ENCODE measurements around the gene PNMA8B.

Gene PNMA8B

GRCh38 chr19:46495786-46496099 lies at the start of gene PNMA8B:
Gene PNMA8B (minus strand): TSS chr19:46495867. CDS start chr19:46495465, 402 bp downstream.
- H3K4me1 ChIP-seq, result peaks cover 52 to 81% (median 71%) of the 10 kb centered on the region in 10 experiments
- no peaks in the 10 kb centered on the region for H4K20me1 ChIP-seq
- no peaks in the 10 kb centered on the region for H3K36me3 ChIP-seq
- H3K27me3 ChIP-seq, result peaks cover 43 to 54% (median 53%) of the 10 kb centered on the region in 11 experiments
- H3K4me2 ChIP-seq, result peak within 1 kb of the TSS in 8 of 11 experiments; percentile 87 to 98 (median 92); a peak in 15 of 22 replicates
- no peak within 1 kb of the TSS for H3K4me3 ChIP-seq
- no peaks in the 10 kb centered on the region for H3K9me3 ChIP-seq (replicated peaks in 1 of 11)
- TF ChIP-seq Cebpa-rat (IDR thresholded peaks at IDR 0.05), result no peak
- H3K9ac ChIP-seq, result no peak within 1 kb of the TSS
- no peak within 1 kb of the TSS; a peak in 2 of 22 replicates for H3K27ac ChIP-seq

- no peak overlapping the region for H3K9ac ChIP-seq
- H3K27me3 ChIP-seq, result no peaks in the 10 kb centered on the region
- no peak for TF ChIP-seq Cebpa-rat (IDR thresholded peaks at IDR 0.05)
- peaks cover 20 to 30% (median 25%) of the 10 kb centered on the region in 11 experiments for H3K9me3 ChIP-seq (replicated peaks in 1 of 11)
- H3K4me2 ChIP-seq, result peak overlapping the region in 2 of 11 experiments; percentile 16 to 35; a peak in 5 of 22 replicates
- H3K36me3 ChIP-seq, result no peaks in the 10 kb centered on the region
- peak overlapping the region in 1 of 11 experiments; percentile 26; a peak in 2 of 22 replicates for H3K27ac ChIP-seq
- H4K20me1 ChIP-seq, result no peaks in the 10 kb centered on the region
- peaks cover 10 to 78% (median 26%) of the 10 kb centered on the region in 10 experiments; a peak in 19 of 20 replicates for H3K4me1 ChIP-seq
- no peak overlapping the region for H3K4me3 ChIP-seq
Measured at GRCh38 chr19:46544651-46545050, 49.0 kb upstream of the PNMA8B start.

GRCh38 chr19:46542428-46543230 lies 47.0 kb upstream of the PNMA8B start:
- Histone ChIP-seq H3K9me3 (replicated peaks in 1 of 11) (peaks cover 0 to 11% (median 9%) of the 10 kb centered on the region in 11 experiments; a peak in 15 of 22 replicates), H3K4me3 (no peak overlapping the region), H3K27ac (peak overlapping the region in 1 of 11 experiments; percentile 31; a peak in 1 of 22 replicates), H3K9ac (no peak overlapping the region), H4K20me1 (no peaks in the 10 kb centered on the region), H3K4me2 (peak overlapping the region in 5 of 11 experiments; percentile 2 to 46 (median 16); a peak in 4 of 22 replicates), H3K4me1 (peaks cover 10 to 72% (median 27%) of the 10 kb centered on the region in 10 experiments; a peak in 19 of 20 replicates), H3K27me3 (no peaks in the 10 kb centered on the region), H3K36me3 (no peaks in the 10 kb centered on the region)
- TF ChIP-seq Cebpa-rat (IDR thresholded peaks at IDR 0.05), result no peak

GRCh38 chr19:46537136-46538097 lies 41.8 kb upstream of the PNMA8B start:
- H3K4me3 ChIP-seq, result no peak overlapping the region
- peaks cover 6 to 31% (median 19%) of the 10 kb centered on the region in 10 experiments; a peak in 16 of 20 replicates for H3K4me1 ChIP-seq
- no peaks in the 10 kb centered on the region for H3K36me3 ChIP-seq
- H3K27ac ChIP-seq, result no peak overlapping the region
- H3K4me2 ChIP-seq, result no peak overlapping the region
- no peak overlapping the region for H3K9ac ChIP-seq
- H3K27me3 ChIP-seq, result no peaks in the 10 kb centered on the region
- TF ChIP-seq Cebpa-rat (IDR thresholded peaks at IDR 0.05), result no peak
- H3K9me3 ChIP-seq (replicated peaks in 1 of 11), result no peaks in the 10 kb centered on the region
- H4K20me1 ChIP-seq, result no peaks in the 10 kb centered on the region

GRCh38 chr19:46536391-46536790 lies 40.7 kb upstream of the PNMA8B start:
- H3K36me3 ChIP-seq, result no peaks in the 10 kb centered on the region
- H3K9me3 ChIP-seq (replicated peaks in 1 of 11), result no peaks in the 10 kb centered on the region
- H3K4me3 ChIP-seq, result no peak overlapping the region
- no peaks in the 10 kb centered on the region for H3K27me3 ChIP-seq
- no peak for TF ChIP-seq Cebpa-rat (IDR thresholded peaks at IDR 0.05)
- no peak overlapping the region for H3K4me2 ChIP-seq
- no peak overlapping the region for H3K27ac ChIP-seq
- peaks cover 6 to 38% (median 22%) of the 10 kb centered on the region in 10 experiments; a peak in 16 of 20 replicates for H3K4me1 ChIP-seq
- H3K9ac ChIP-seq, result no peak overlapping the region
- no peaks in the 10 kb centered on the region for H4K20me1 ChIP-seq

- Histone ChIP-seq H3K4me1 (peaks cover 21 to 53% (median 32%) of the 10 kb centered on the region in 10 experiments), H3K27me3 (no peaks in the 10 kb centered on the region), H3K9me3 (replicated peaks in 1 of 11) (no peaks in the 10 kb centered on the region), H3K27ac (no peak overlapping the region), H3K9ac (no peak overlapping the region), H4K20me1 (no peaks in the 10 kb centered on the region), H3K36me3 (no peaks in the 10 kb centered on the region), H3K4me3 (no peak overlapping the region), H3K4me2 (no peak overlapping the region)
- TF ChIP-seq Cebpa-rat (IDR thresholded peaks at IDR 0.05), result no peak
Measured at GRCh38 chr19:46533621-46534081, 38.0 kb upstream of the PNMA8B start.

- Histone ChIP-seq H3K4me2 (peak overlapping the region in 1 of 11 experiments; percentile 6; a peak in 1 of 22 replicates), H3K9ac (no peak overlapping the region), H3K9me3 (replicated peaks in 1 of 11) (no peaks in the 10 kb centered on the region), H3K36me3 (no peaks in the 10 kb centered on the region), H3K27me3 (no peaks in the 10 kb centered on the region), H3K27ac (no peak overlapping the region), H4K20me1 (no peaks in the 10 kb centered on the region), H3K4me3 (no peak overlapping the region), H3K4me1 (peaks cover 26 to 58% (median 36%) of the 10 kb centered on the region in 10 experiments)
- no peak for TF ChIP-seq Cebpa-rat (IDR thresholded peaks at IDR 0.05)
Measured at GRCh38 chr19:46533078-46533620, 37.5 kb upstream of the PNMA8B start.

GRCh38 chr19:46530636-46531035 lies 35.0 kb upstream of the PNMA8B start:
- peak overlapping the region in 9 of 11 experiments; percentile 28 to 84 (median 79); a peak in 17 of 22 replicates for H3K27ac ChIP-seq
- no peak for TF ChIP-seq Cebpa-rat (IDR thresholded peaks at IDR 0.05)
- peak overlapping the region in 2 of 10 experiments; percentile 18 to 24; a peak in 1 of 20 replicates for H3K4me3 ChIP-seq
- no peaks in the 10 kb centered on the region for H3K36me3 ChIP-seq
- H3K9ac ChIP-seq, result peak overlapping the region in 8 of 11 experiments; percentile 4 to 66 (median 48); a peak in 11 of 22 replicates
- peaks cover 4 to 11% (median 7%) of the 10 kb centered on the region in 11 experiments; a peak in 17 of 22 replicates for H3K9me3 ChIP-seq (replicated peaks in 1 of 11)
- H4K20me1 ChIP-seq, result no peaks in the 10 kb centered on the region
- peak overlapping the region; percentile 33 to 92 (median 79); a peak in 20 of 22 replicates for H3K4me2 ChIP-seq
- H3K4me1 ChIP-seq, result peaks cover 29 to 69% (median 46%) of the 10 kb centered on the region in 10 experiments
- no peaks in the 10 kb centered on the region for H3K27me3 ChIP-seq
